ENCODE results near the gene DOCK8. TPM values are rescaled to one million over a fixed set of nuclear protein-coding genes. Genes with fewer than 3 reads are reported as not detected.

Gene DOCK8
- total and polyA plus RNA-seq, 2 experiments from 2014 or later: 0.94 to 1.2 TPM

- H4K20me1 ChIP-seq (replicated peaks; ENCODE audit: insufficient read depth): no peaks in the 10 kb centered on the region
- H3K4me1 ChIP-seq (ENCODE audit: insufficient read depth): peaks cover 4% of the 10 kb centered on the region; the same call in 1 of the 2 replicates
- H3K9me2 ChIP-seq (ENCODE audit: insufficient read depth): no peaks in the 10 kb centered on the region
- no peaks in the 10 kb centered on the region for H3F3A ChIP-seq (replicated peaks; ENCODE audit: low read depth)
- ATAC-seq (no peak), DNase-seq (ENCODE audit: low spot score) (no peak)
- no peak overlapping the region for H3K4me3 Mint-ChIP-seq
- H2AFZ ChIP-seq: peak overlapping the region; percentile 77
- no peaks in the 10 kb centered on the region for H3K27me3 ChIP-seq (ENCODE audit: insufficient read depth)
- H3K4me2 ChIP-seq: no peak overlapping the region
- H3K9me3 Mint-ChIP-seq: no peaks in the 10 kb centered on the region
- H3K36me3 ChIP-seq (ENCODE audit: insufficient read depth): no peaks in the 10 kb centered on the region
- H3K4me1 Mint-ChIP-seq: peaks cover 17% of the 10 kb centered on the region; the same call in 2 of the 3 replicates
- H3K4me3 ChIP-seq: no peak overlapping the region
- TF ChIP-seq CTCF (conservative IDR thresholded peaks at IDR 0.05; ENCODE audit: low read depth in 2 of 2): no peak; a peak in 2 of 4 replicates
- TF ChIP-seq CREB1 (CRISPR knock-in tag; IDR thresholded peaks at IDR 0.05; ENCODE audit: low read depth): no peak
- no peak for TF ChIP-seq ZNF462 (CRISPR knock-in tag; IDR thresholded peaks at IDR 0.05)
- TF ChIP-seq NANOG (IDR thresholded peaks at IDR 0.05; ENCODE audit: borderline replicate concordance): no peak
- TF ChIP-seq EZH2phosphoT487 (IDR thresholded peaks at IDR 0.05; ENCODE audit: unreplicated experiment): no peak
- TF ChIP-seq JUNB (IDR thresholded peaks at IDR 0.05; ENCODE audit: unreplicated experiment): no peak
- TF ChIP-seq ZNF331 (CRISPR knock-in tag; IDR thresholded peaks at IDR 0.05; ENCODE audit: low read depth): no peak
- no peak for TF ChIP-seq ZNF114 (CRISPR knock-in tag; IDR thresholded peaks at IDR 0.05)
- TF ChIP-seq EZH2 (IDR thresholded peaks at IDR 0.05; ENCODE audit: low read depth, unreplicated experiment): no peak
- TF ChIP-seq ETS1 (IDR thresholded peaks at IDR 0.05): no peak
- no peak for TF ChIP-seq STAT1 (IDR thresholded peaks at IDR 0.05; ENCODE audit: unreplicated experiment)
- no peaks in the 10 kb centered on the region for H3K36me3 Mint-ChIP-seq (ENCODE audit: low read depth)
- H3K79me2 ChIP-seq (replicated peaks; ENCODE audit: insufficient read depth): no peaks in the 10 kb centered on the region
- H3K27ac Mint-ChIP-seq: no peak overlapping the region
- H3K27ac ChIP-seq (ENCODE audit: low read depth): no peak overlapping the region
- H3K27me3 Mint-ChIP-seq (ENCODE audit: insufficient read depth, low read depth, poor library complexity): peaks cover 3% of the 10 kb centered on the region
Measured at GRCh38 chr9:316382-316965, 101.8 kb downstream of the DOCK8 start.

Measured in GM23338 (cell line).